GM18519 (cell line): ENCODE measurements around the gene ZBTB38.

Experiments
- ATAC-seq: cut with Tn5 transposase; IDR thresholded peaks from one replicate; pipeline ENCODE4 v1.9.1; 2021; ENCODE audit warnings: mild to moderate bottlenecking, moderate library complexity; ENCODE audit not compliant: unreplicated experiment, low FRiP score

ZBTB38 gene

DNA sequence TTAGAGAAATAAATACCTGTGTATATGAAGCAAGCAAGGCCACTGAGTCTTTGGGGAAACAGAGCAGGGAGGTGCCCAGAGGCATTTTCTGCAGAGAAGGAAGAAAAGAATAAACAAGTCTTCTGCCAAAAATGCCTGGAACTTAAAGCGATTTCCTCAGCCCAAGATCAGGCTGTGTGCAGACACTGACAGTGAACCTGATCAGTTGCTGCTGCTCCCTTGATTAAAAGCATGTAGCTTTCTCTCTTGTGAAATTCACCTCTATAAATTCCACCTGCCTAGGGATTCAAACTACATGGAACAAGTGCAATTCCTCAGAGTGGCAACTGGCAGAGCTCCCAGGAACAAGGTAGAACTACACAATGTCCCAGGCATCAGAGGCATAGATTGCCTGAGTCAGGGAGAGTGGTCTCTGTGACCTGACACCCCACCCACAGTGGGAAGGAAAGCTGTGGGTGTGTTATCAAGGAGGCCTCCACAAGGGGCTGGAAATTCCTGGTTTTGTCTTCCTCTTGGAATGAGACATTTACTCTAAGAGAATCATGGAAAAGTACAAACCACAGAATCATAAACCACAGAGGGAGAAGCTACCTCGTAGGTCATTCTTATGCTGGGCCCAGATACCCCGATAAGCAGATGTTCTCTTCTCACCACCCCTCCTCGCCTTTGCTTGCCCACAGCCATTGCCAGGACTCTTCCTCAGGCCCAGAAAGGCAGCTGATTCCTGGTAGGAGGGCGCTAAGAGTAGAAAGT is 1.8 kb upstream of the ZBTB38 start:
- no peak for ATAC-seq

DNA sequence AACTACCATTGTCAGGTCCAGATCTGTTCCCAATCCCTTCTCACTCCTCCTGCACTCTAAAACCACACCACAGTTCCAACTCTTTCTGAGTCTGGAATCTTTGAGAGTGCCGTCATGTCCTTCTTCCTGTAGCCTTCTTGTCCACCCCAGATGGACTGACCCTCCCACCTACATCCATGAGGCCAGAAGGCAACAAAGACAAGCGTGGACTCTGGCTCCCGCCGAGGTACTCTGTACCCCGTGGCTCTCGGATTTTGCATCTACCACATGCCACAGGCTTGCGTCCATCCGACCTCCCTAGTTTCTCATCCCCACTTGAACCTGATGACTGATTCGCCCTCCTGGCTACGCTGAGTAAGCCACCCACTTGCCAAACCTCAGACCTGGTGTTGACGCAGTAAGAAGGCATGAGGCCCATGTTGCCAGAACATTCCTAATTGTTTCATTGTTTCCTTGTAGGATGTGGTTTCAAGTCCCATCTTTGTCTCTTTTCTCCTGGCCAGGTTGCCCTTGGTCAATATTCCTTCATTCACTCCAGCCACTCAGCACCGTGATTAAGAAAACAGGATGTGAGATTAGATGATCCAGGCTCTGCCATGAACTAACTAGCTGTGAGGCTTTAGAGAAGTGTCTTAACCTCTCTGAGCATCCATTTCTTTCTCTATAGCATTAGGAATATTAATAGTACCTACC is 1.1 kb upstream of the ZBTB38 start:
- ATAC-seq, result no peak

DNA sequence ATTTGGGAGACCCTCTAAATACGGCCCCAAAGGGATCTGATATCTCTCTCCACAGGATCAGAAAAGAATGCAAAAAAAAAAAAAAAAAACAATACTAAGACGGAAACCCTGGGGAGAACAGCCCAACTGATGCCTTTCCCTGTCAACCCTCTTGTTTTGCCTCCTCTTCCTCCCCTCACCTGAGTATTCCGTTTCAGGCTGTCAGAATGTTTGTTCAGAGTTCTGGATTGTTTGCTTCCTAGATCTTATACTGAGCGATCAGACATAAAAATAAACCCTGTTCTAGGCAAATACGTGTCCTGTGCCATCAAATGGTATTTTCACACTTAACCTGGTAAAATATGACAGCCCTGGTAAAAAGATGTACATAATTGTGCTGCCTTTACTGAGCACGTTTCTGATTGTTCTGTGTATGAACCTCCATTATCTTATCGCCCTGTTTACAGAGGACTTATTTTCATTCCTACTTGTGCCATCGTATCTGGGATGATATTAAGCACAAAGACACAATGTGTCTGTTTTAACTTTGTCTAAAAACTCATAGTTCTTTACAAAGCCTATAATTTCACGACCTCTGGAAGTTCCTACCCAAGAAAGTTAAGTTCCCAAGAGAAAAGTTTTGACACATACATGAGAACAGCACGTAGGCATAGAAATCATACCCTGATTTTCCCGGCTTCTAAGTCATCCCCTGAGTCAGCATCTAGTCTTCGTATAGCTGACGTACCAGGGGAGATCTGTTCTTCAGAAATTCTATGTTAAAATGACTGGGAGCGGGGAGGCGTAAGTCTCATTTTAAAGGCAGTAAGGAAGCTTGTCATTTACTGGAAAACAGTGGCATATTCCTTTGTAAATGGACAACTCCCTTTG is 856 bp downstream of the ZBTB38 start:
- no peak for ATAC-seq

DNA sequence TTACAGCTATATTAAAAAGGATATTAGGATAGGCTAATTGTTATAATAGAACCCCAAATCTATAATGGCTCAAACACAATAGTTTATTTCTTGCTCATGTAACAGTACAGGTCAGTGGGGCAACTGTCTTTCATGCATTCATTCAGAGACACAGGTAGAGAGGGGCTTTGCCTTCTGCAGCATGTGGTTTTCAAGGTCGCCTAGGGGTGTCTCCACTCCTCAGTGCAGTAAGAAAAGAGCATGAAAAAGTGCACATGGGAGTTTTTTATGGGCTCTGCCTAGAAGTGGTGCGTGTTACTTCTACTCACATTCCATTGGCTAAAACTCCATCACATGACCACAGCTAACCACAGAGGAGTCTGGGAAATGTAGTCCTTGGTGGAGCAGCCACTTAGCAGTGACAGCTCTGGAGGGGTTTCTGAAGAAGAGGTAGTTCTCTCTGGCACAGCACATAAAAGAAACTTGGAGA is 1.8 kb downstream of the ZBTB38 start:
- peak; percentile 81 for ATAC-seq

DNA sequence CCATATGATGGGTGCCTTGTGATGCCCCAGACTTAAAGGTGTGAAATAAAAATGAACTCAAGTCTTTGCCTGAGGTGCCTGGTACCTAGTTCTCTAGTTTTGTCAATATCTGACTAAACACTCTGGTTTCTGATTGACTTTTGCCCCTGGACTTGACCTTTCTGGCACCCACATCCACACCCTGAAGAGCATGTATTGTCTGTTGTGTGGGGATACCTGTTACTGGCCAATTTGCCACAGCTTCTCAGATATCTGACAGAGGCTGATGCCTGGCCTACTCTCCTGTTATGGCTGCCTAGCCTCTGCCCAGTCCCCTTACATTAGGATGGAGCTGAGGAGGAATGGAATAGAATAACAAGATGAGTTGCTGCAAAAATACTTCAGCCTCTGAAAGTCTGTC is 3.6 kb downstream of the ZBTB38 start:
- ATAC-seq, result no peak

DNA sequence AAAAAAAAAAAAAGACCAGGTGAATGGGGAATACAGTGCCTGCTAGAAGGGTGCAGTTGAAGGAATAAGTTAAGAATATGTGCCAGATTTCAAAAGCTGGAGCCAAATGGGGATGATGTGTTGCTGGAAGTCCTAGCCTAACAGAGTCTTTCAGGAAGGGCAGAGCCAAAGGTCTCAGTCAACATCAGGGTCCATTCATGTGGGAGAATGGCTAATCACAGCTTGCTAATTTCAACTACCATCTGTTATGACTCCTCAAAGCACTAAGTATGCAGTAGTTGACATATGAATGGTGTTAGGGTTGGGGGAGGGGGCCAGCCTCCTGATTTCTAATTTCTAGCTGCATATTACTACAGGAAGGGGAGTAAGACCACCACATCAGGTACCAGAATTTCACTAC is 4.4 kb downstream of the ZBTB38 start:
- no peak for ATAC-seq

DNA sequence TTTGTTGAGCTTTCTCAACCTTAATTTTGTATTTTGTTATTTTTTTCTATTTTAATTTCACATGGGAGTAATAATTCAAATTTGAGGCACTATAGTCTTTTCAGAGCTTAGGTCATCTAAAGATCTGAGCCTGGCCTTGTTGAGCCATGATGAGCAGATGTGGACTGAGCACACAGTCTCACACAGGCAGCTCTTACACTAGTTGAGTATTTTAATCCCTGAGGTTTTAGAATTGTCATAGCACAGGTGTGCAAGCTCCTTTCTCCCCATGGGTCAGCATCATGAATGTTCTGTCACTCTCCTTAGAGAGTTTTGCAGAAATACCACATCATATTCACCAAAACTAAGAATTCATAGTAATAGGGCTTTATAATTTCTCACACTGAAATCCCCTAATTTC is 4.9 kb downstream of the ZBTB38 start:
- ATAC-seq, result no peak

DNA sequence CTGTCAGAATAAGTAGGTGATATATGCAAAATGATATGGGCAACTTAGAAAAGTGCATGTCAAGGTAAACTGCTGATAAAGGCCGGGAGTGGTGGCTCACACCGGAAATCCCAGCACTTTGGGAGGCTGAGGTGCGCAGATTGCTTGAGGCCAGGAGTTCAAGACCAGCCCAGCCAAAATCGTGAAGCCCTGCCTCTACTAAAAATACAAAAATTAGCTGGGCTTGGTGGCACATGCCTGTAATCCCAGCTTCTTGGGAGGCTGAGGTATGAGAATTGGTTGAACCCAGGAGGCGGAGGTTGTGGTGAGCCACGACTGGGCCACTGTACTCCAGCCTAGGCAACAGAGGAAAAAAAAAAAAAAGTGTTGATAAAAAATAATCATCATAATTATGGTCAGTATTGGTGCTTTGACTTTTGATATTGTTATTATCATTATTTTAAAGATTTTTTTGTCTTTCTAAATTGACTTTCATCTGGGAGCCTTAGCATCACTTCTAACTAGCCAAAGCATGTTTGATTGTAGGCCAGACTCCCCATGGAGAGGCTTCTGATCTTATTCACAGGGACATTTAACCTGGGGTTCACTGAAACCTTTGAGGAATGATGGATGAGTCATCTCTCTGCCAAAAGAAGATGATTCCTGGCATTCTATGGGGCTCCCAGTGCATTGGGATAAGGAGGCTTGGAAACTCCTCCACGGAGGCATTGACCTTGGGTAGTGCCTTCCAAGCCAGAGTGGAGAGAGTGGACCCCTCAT is 5.6 kb downstream of the ZBTB38 start:
- ATAC-seq, result no peak

DNA sequence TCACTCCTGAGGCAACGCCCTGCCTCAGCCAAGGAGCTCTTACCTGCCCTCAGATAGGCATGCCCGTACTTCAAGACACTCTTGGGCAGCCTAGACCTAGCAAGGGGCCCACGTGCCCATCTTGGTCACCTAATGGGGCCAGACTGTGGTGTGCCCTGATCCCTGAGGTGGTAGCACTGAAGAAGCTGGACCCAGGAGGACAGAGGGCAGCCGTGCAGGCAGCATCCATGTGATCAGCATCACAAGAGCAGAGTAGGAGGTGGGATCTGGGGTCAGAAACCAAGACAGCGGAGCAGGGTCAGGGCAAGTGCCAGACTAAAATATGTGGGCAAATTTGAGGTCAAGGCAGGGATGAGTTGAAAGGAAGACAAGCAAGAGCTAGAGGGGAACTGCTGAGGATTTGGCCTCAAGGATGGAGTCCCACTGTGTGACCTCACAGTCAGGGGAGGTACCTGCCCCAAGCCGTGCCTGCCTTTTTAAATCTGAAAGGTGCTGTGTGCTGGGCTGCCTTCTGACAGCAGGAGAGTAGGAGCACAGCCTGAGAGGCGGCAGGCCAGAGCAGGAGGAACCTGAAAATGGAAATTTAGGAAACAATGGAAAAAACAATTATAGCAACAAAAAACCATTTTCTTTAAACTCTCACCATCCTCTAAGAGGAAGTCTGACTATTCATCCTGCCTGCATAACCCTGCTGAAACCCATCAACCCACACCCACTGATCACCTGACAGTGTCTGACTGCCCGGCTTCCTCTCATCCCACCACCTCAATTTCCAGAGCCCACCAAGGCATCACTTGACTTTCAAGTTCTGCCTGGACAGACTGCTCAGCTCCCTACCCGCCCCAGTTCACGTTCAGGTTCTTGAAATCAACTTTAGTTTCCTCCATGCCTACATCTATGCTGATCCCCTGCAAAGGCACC is 7.3 kb downstream of the ZBTB38 start:
- ATAC-seq, result no peak

DNA sequence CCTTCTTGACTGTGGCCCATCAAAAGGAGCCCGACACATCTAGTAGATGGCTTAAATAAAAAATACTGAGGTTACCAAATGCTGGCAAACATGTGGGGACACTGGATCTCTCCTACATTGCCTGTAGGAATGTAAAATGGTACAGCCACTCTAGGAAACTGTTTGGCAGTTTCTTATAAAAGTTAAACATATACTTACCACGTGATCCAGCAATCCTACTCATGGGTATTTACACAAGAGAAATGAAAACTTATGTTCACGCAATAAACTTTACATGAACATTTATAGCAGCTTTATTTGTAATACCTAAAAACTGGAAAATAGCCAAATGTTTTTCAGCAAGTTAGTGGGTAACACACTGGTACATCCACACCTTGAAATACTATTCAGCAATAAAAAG is 9.1 kb downstream of the ZBTB38 start:
- no peak for ATAC-seq

DNA sequence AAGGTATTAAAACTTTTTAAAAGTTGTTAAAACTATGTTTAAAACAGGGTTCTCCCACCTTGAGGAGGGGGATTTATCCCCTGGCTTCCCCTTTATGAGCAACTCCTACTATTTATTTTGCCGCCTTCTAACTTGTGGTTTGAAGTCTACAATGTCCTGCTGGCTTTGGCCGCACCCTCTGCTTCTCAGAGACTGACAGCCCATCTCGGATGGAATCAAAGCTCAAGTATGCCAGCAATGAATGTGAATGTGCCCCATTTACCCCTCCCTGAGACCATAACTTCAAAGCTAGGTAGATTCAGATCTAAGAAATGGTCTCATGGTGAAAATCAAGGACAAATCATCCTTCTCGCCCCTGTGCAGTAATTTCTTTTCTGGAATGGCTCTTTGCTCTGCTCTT is 10.3 kb downstream of the ZBTB38 start:
- no peak for ATAC-seq

DNA sequence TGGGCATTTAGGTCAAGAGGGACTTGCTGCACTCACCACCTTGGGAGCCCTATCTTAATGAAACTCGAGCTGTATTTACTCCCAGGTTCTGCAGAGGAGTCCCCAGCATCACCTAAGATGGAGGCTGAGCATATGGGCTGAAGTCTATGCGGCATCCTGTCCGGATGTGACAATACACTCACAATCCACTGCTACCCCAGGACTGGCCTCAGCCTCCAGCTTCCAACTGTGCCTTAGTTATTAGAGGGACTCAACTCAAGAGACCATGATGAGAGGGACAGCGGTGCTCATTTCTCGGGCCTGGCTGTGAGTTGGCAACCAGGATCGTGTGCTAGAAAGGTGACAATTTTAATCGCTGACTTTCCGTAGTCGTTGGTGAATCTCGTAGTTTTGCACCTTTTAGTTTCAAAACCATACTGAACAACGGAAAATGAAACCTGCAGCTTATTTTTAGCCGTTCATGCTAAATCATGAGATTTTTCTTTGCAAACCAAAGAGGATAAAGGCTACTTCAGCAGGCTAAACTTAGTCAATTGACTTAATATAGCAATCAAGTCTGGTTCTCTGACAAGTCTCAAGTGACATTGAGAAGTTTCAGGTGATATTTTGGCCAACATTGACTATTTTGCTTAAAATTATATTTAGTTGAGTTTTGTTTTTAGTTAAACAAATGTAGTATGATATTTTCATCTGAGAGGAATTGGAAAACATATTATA is 11.1 kb downstream of the ZBTB38 start:
- peak; percentile 36 for ATAC-seq

DNA sequence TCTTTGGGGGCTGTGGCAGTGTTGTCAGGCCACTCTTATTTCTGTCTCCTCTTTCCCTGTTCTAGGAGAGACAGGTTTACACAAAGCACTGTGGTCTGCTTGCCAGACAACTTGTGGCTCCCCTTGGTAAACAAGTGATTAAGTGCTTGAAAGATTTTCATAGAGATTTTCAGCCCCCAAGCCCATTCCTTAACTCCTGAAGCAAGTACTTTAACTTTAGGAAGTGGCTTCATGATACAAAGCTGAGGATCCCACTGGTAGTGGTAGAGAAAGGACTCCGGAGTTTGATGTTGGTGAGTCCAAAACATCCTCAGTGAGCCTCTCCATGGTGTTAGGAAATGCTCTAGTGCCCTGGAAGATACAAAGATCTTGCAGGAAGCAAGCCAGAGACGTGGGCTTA is 12.0 kb downstream of the ZBTB38 start:
- no peak for ATAC-seq

DNA sequence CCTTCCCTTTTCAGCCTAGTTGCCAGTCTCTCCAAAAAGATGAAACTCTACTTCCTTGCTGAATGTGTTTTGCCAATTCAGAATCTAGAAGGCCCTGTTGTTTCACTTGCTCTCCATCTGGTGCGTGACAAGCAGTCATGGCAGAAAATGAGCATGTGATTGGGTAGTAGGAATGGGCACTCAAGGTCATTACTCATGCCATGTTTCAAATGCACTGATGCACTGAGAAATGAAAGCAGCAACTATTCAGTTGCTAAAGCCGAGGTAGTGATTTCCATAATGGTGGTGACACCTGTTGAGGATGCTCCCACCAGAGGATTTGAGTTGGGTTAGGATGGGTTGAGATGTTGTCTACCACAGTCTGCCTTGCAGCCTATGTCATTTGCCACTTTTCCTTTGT is 12.7 kb downstream of the ZBTB38 start:
- peak; percentile 24 for ATAC-seq

DNA sequence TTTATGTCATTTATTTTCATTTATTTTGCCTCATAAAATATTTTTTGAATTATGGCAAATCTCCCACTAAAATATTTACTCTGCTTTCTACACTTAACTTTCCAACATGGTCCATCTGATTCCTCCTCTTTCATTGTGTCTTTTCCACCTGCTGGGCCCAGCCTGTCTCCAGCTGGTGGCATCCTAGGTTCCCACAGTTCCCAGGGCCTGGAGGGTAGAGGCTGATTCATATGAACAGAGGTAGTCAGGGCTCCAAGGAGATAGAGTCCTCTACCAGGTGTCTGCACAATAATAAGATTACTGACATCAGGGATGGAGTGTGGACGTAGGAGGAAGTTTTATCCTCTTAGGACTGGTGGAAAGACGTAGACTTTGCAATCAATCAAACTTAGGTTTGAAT is 14.3 kb downstream of the ZBTB38 start:
- ATAC-seq, result no peak

DNA sequence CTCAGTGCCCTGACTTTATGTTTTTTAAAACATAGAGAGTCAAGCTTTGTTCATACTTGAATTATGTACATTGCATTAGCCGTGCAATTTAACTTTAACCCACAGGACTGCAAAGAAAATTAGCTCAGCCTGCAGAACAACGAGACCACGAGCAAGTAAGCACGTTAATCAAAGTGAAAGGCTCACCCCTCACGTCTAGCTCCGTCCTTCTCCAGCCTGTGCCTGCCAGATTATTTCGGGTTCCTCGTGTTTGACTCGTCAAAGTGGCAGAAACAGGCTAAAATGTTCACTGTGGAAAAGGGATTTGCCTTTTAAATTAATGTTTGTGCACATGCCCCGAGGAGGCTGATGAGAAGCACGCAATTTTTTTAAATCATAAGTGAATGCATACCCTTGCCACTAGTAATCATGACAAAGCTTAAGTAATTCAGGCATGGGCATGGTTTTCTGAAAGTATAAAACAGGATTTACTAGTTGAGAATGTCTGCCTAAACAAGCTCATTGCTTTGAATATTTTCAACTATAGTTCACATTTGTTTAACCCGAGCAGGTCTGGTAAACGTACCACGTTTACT is 15.3 kb downstream of the ZBTB38 start:
- no peak for ATAC-seq

DNA sequence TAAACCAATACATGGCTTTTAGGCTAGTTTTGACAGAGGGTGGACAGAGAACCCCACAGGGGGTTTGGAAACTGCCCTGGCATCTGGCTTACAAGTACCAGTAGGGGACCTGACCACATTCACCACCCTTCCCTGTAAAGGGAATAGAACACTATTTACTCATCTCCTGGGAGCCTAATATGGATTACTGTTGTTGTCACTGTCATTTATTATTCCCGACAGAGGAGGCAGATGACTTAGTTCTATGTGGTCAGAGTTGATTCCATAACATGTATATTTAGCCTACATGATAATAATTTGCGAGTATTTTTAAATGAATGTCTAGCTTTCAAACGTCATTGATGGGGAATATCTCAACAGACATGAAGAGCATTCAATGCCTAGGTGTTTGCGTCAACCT is 15.9 kb downstream of the ZBTB38 start:
- ATAC-seq, result no peak

DNA sequence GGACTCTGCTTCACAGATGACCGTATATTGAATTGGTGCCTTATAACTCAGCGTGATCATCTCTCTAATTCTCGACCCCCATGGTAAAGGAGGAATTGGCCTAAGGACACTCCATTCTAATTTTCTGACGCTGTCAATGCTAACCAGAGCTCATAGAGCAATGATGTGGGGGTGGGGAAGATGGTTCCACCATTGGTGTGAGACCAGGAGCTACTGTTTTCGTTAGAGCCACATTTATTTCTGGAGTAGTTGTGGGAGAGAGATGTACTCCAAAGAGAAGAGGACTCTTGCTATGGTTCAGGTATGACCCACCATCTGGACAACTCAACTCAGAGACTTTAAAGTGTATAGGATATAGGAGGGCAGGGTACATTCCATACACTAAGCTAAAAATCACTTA is 16.3 kb downstream of the ZBTB38 start:
- ATAC-seq, result no peak
